ENCODE data around the gene PSMD14. TPM values are rescaled to one million over a fixed set of nuclear protein-coding genes. Genes with fewer than 3 reads are reported as not detected.
A peak's percentile ranks its signal among the peaks of the same experiment; 100 is the strongest.

The PSMD14 gene
- total and polyA plus RNA-seq, 2 of the 8 experiments (the other 6 are each of a cell fraction or from before 2014, with no cell fraction given) = 53.9 to 88.7 TPM

DNA sequence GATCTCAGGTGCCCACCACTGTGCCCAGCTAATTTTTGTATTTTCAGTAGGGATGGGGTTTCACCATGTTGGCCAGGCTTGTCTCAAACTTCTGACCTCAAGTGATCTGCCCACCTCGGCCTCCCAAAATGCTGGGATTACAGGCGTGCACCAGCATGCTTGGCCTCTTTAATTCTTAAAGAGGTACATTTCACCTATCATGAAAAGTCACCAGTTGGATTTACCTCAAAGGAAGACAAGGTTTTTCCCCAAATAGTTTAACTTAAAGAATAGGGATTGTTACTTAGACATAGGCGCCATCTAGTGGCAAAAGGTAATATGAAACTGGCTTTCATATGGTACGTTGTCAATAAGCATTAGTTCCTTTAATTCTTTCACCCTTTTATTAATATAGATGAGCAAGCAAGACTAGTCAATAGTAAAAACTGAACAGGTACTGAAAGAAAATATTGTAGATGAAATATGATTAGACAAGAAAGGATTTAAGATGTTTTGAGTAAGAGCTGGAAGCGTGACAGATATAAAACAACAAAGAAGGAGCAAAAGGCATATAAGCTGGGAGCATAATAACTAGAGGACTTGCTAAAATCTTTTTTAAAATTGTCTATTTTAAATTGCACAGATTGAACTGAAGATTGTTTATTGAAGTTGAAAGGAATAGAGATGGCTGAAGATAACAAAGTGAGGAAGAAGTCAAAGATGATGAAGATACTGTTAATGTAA, 35.0 kb upstream of the PSMD14 start:
- ChIA-PET POLR2A (ENCODE audit: partially characterized antibody) (no interaction called here), CTCF (ENCODE audit: partially characterized antibody) (interaction anchor here (0.6 to 4.4 kb wide), 13 partner anchors 9 to 204 kb away, joined by 3 to 25 read pairs (median 3); no protein-coding TSS in a partner anchor)
- Histone ChIP-seq H3K4me3 (ENCODE audit: extremely low read depth in 1 of 4, insufficient read depth in 2 of 4, low read depth in 3 of 4, low read length in 4 of 4) (no peak overlapping the region), H2AK5ac (ENCODE audit: low read depth, low read length) (no peak overlapping the region), H3K14ac (ENCODE audit: insufficient read length) (no peak overlapping the region), H3K79me2 (ENCODE audit: control insufficient read depth in 1 of 2, insufficient read depth in 2 of 2, low read length in 2 of 2) (no peaks in the 10 kb centered on the region), H2BK15ac (ENCODE audit: low read length) (no peak overlapping the region), H4K8ac (ENCODE audit: extremely low read depth, insufficient read depth, low read length) (no peak overlapping the region), H4K20me1 (replicated peaks in 1 of 2; ENCODE audit: control insufficient read depth in 1 of 2, insufficient read depth in 2 of 2, low read length in 2 of 2) (no peaks in the 10 kb centered on the region), H4K91ac (replicated peaks; ENCODE audit: insufficient read length, low read length) (no peak overlapping the region), H3K27me3 (replicated peaks in 1 of 4; ENCODE audit: control insufficient read depth in 3 of 4, extremely low read depth in 1 of 4, insufficient read depth in 3 of 4, low read length in 3 of 4) (no peaks in the 10 kb centered on the region), H2BK120ac (replicated peaks; ENCODE audit: low read depth, low read length) (no peak overlapping the region), H3K9ac (replicated peaks in 1 of 4; ENCODE audit: extremely low read depth in 1 of 4, low read depth in 3 of 4, low read length in 3 of 4) (no peak overlapping the region), H3K4ac (replicated peaks; ENCODE audit: insufficient read length, low read depth, low read length) (no peak overlapping the region), H2AFZ (ENCODE audit: low read length) (no peak overlapping the region), H2BK5ac (ENCODE audit: low read depth, low read length) (no peak overlapping the region), H4K5ac (ENCODE audit: insufficient read length, low read depth, low read length) (no peak overlapping the region), H3K9me3 (ENCODE audit: insufficient read depth in 2 of 2, low read depth in 1 of 2, low read length in 1 of 2) (peaks cover 4 to 13% of the 10 kb centered on the region in 2 experiments; a peak in 3 of 4 replicates), H3K56ac (replicated peaks; ENCODE audit: insufficient read length, low read depth, low read length) (no peak overlapping the region), H3K27ac (ENCODE audit: low read depth, low read length) (no peak overlapping the region), H3K4me2 (ENCODE audit: insufficient read depth in 1 of 2, low read depth in 2 of 2, low read length in 2 of 2) (no peak overlapping the region), H3K79me1 (ENCODE audit: low read depth, low read length) (no peaks in the 10 kb centered on the region), H3K23me2 (ENCODE audit: low read depth, low read length) (no peaks in the 10 kb centered on the region), H3K4me1 (replicated peaks in 1 of 4; ENCODE audit: control insufficient read depth in 3 of 4, insufficient read depth in 4 of 4, low read length in 3 of 4) (no peaks in the 10 kb centered on the region), H3K36me3 (ENCODE audit: control insufficient read depth in 2 of 4, insufficient read depth in 4 of 4, low read length in 3 of 4) (no peaks in the 10 kb centered on the region), H2BK12ac (ENCODE audit: low read depth, low read length) (no peak overlapping the region), H3K18ac (ENCODE audit: extremely low read depth, low read length) (no peak overlapping the region), H2BK20ac (ENCODE audit: low read length) (no peak overlapping the region), H3K23ac (ENCODE audit: insufficient read length) (no peak overlapping the region)
- FAIRE-seq = peak; percentile 77
- no peak for DNase-seq (ENCODE audit: low read depth in 1 of 2, low spot score in 2 of 2)
- 42% methylated on average over 5 of the region's 5 CpGs; no CpG with 5 or more reads in 1 of the 2 experiments for WGBS, 2 experiments (ENCODE audit: extremely low coverage in 1 of 2, insufficient coverage in 1 of 2, insufficient read length in 1 of 2, insufficient replicate concordance in 2 of 2, low coverage in 1 of 2, low lambda C conversion rate in 2 of 2, missing lambda C conversion rate in 1 of 2)
- TF ChIP-seq YY1 (IDR thresholded peaks at IDR 0.05; ENCODE audit: low read depth, low read length) (no peak), CBX5 (IDR thresholded peaks at IDR 0.05; ENCODE audit: low read depth, low read length) (no peak), RFX5 (IDR thresholded peaks at IDR 0.05; ENCODE audit: borderline replicate concordance, low read depth, low read length) (no peak), CBX8 (IDR thresholded peaks at IDR 0.05; ENCODE audit: borderline replicate concordance, low read depth, low read length) (no peak), BACH1 (IDR thresholded peaks at IDR 0.05; ENCODE audit: low read length) (no peak), ZNF274 (IDR thresholded peaks at IDR 0.05; ENCODE audit: borderline replicate concordance, extremely low read depth, low read length) (no peak), SIN3A (conservative IDR thresholded peaks at IDR 0.05 in 1 of 2, IDR thresholded peaks at IDR 0.05 in 1 of 2; ENCODE audit: low read depth in 1 of 2, low read length in 2 of 2) (no peak), RAD21 (IDR thresholded peaks at IDR 0.05 in 1 of 2, conservative IDR thresholded peaks at IDR 0.05 in 1 of 2; ENCODE audit: low read depth in 2 of 2, low read length in 2 of 2) (peak; percentile 68 to 80), EZH2 (IDR thresholded peaks at IDR 0.05; ENCODE audit: low read depth, low read length, severe bottlenecking) (no peak)

Measured in H1 (cell line).